Measurements from ENCODE around the gene KIF3B. TPM values are rescaled to one million over a fixed set of nuclear protein-coding genes. Genes with fewer than 3 reads are reported as not detected.
A peak's percentile ranks its signal among the peaks of the same experiment; 100 is the strongest.

Gene KIF3B
- total and polyA plus RNA-seq, 2 of the 13 experiments (the other 11 are each of a cell fraction or from before 2014, with no cell fraction given): 23.6 to 28.8 TPM

GRCh38 chr20:32338665-32339064 lies 61.2 kb downstream of the KIF3B start (continued):
- TF ChIP-seq ETV5 (CRISPR knock-in tag; IDR thresholded peaks at IDR 0.05; ENCODE audit: borderline replicate concordance) (peak; percentile 21; the same call in 1 of the 2 replicates), PHF20 (CRISPR knock-in tag; IDR thresholded peaks at IDR 0.05) (no peak), ZNF326 (CRISPR knock-in tag; IDR thresholded peaks at IDR 0.05; ENCODE audit: borderline replicate concordance) (no peak), ATRX (CRISPR knock-in tag; IDR thresholded peaks at IDR 0.05; ENCODE audit: borderline replicate concordance) (no peak), ZNF460 (CRISPR knock-in tag; IDR thresholded peaks at IDR 0.05; ENCODE audit: borderline replicate concordance) (no peak), ZNF382 (CRISPR knock-in tag; IDR thresholded peaks at IDR 0.05; ENCODE audit: borderline replicate concordance) (no peak), U2AF2 (IDR thresholded peaks at IDR 0.05; ENCODE audit: low read depth, low read length) (no peak), CREM (IDR thresholded peaks at IDR 0.05) (no peak), CREM (CRISPR knock-in tag; IDR thresholded peaks at IDR 0.05) (no peak), ZNF780A (CRISPR knock-in tag; IDR thresholded peaks at IDR 0.05) (no peak), ZNF235 (CRISPR knock-in tag; IDR thresholded peaks at IDR 0.05; ENCODE audit: borderline replicate concordance) (no peak), RARA (CRISPR knock-in tag; IDR thresholded peaks at IDR 0.05) (peak; percentile 93), DPF2 (CRISPR knock-in tag; IDR thresholded peaks at IDR 0.05; ENCODE audit: borderline replicate concordance, low read depth) (peak; percentile 53; the same call in 1 of the 2 replicates), ZNF607 (CRISPR knock-in tag; IDR thresholded peaks at IDR 0.05; ENCODE audit: borderline replicate concordance) (no peak), JUN (CRISPR knock-in tag; IDR thresholded peaks at IDR 0.05) (no peak), ZNF713 (CRISPR knock-in tag; IDR thresholded peaks at IDR 0.05) (no peak; the same call in 1 of the 2 replicates), IKZF1 (IDR thresholded peaks at IDR 0.05) (no peak), FIP1L1 (IDR thresholded peaks at IDR 0.05; ENCODE audit: borderline replicate concordance, insufficient read depth, low read depth, low read length) (no peak)
- TF ChIP-seq, protein P1, sequence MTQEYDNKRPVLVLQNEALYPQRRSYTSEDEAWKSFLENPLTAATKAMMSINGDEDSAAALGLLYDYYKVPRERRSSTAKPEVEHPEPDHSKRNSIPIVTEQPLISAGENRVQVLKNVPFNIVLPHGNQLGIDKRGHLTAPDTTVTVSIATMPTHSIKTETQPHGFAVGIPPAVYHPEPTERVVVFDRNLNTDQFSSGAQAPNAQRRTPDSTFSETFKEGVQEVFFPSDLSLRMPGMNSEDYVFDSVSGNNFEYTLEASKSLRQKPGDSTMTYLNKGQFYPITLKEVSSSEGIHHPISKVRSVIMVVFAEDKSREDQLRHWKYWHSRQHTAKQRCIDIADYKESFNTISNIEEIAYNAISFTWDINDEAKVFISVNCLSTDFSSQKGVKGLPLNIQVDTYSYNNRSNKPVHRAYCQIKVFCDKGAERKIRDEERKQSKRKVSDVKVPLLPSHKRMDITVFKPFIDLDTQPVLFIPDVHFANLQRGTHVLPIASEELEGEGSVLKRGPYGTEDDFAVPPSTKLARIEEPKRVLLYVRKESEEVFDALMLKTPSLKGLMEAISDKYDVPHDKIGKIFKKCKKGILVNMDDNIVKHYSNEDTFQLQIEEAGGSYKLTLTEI (CRISPR knock-in tag; conservative IDR thresholded peaks at IDR 0.05): no peak
- TF ChIP-seq, protein P2, sequence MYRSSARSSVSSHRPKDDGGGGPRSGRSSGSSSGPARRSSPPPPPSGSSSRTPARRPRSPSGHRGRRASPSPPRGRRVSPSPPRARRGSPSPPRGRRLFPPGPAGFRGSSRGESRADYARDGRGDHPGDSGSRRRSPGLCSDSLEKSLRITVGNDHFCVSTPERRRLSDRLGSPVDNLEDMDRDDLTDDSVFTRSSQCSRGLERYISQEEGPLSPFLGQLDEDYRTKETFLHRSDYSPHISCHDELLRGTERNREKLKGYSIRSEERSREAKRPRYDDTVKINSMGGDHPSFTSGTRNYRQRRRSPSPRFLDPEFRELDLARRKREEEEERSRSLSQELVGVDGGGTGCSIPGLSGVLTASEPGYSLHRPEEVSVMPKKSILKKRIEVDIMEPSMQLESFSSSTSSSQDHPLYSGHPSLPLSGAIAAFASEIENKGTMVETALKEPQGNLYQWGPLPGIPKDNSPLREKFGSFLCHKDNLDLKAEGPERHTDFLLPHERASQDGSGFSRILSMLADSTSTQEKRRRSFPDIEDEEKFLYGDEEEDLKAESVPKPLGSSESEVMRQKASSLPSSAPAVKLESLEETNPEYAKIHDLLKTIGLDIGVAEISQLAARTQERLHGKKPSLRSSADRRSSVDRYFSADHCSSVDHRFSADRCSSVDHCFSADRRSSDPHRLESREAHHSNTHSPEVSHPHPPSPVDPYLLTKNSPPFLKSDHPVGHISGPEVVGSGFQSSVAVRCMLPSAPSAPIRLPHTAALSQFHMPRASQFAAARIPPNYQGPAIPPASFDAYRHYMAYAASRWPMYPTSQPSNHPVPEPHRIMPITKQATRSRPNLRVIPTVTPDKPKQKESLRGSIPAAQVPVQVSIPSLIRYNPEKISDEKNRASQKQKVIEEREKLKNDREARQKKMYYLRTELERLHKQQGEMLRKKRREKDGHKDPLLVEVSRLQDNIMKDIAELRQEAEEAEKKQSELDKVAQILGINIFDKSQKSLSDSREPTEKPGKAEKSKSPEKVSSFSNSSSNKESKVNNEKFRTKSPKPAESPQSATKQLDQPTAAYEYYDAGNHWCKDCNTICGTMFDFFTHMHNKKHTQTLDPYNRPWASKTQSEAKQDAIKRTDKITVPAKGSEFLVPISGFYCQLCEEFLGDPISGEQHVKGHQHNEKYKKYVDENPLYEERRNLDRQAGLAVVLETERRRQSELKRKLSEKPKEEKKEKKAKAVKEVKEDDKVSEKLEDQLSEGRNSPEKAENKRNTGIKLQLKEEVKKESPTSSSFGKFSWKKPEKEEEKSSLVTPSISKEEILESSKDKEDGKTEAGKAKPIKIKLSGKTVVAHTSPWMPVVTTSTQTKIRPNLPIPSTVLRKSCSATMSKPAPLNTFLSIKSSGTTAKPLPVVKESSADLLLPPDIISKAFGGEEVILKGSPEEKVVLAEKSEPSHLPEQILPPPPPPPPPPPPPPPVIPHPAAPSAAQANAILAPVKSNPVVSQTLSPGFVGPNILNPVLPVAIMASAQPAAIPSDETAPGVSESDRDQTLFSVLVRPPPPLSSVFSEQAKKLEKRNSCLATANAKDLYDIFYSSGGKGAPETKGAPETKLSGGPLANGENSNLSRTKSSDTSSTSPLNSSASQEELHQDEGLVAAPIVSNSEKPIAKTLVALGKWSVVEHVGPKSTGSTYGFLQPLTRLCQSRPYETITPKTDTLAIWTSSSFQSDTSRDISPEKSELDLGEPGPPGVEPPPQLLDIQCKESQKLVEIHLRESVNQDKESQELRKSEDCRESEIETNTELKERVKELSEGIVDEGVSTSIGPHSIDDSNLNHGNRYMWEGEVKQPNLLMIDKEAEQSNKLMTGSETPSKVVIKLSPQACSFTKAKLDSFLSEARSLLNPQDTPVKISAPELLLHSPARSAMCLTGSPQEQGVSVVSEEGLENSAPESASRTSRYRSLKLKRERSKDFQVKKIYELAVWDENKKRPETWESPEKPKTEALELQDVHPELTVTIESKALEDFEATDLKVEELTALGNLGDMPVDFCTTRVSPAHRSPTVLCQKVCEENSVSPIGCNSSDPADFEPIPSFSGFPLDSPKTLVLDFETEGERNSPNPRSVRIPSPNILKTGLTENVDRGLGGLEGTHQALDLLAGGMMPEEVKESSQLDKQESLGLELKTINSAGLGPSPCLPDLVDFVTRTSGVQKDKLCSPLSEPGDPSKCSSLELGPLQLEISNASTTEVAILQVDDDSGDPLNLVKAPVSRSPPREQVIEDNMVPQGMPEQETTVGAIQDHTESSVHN (CRISPR knock-in tag; IDR thresholded peaks at IDR 0.05): no peak
- TF ChIP-seq, protein P3, sequence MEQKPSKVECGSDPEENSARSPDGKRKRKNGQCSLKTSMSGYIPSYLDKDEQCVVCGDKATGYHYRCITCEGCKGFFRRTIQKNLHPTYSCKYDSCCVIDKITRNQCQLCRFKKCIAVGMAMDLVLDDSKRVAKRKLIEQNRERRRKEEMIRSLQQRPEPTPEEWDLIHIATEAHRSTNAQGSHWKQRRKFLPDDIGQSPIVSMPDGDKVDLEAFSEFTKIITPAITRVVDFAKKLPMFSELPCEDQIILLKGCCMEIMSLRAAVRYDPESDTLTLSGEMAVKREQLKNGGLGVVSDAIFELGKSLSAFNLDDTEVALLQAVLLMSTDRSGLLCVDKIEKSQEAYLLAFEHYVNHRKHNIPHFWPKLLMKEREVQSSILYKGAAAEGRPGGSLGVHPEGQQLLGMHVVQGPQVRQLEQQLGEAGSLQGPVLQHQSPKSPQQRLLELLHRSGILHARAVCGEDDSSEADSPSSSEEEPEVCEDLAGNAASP (CRISPR knock-in tag; IDR thresholded peaks at IDR 0.05; ENCODE audit: borderline replicate concordance): no peak; the same call in 1 of the 2 replicates
